SKM-1 treated with dmso at 0.1 percent for 144 hours (cell line): ENCODE data around the gene SLC16A11.
A peak's percentile ranks its signal among the peaks of the same experiment; 100 is the strongest.
"Not testable (repeated sequence)": the region's sequence is repeated elsewhere in the genome, so short reads cannot be mapped to it uniquely, and the experiment has no call there.

Experiments used
- DNase-seq: peaks from one replicate; lab custom pipeline; 2025; ENCODE audit not compliant: unreplicated experiment; lab: John Stamatoyannopoulos, UW

Gene SLC16A11

DNA sequence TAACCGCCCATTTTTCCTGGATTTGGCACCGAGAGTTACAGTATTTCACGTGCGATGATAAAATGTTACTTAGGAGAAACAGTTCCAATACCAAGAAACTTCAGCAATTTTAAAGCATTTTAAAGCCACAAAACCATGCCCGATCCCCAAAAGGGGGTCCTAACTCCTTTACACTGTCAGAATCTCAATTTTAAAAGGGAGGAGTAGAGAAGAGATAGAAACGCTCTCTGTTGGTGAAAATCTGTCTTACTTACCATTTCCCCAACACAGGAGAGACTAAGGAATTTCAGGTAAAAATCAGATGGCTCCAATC lies 32.0 kb downstream of the SLC16A11 start:
- no peak for DNase-seq

DNA sequence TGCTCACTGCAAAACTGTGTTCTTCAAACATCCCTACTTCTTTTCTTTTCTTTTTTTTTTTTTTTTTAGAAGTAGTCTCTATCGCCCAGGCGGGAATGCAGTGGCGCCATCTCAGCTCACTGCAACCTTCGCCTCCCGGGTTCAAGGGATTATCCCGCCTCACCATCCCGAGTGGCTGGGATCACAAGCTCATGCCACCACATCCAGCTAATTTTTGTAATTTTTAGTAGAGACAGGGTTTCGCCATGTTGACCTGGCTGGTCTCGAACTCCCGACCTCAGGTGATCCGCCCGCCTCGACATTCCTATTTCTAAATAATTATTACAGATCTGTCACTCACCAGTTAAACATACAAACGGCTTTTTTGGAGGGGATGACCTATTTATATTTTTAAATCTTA lies 32.5 kb downstream of the SLC16A11 start:
- DNase-seq: no peak

DNA sequence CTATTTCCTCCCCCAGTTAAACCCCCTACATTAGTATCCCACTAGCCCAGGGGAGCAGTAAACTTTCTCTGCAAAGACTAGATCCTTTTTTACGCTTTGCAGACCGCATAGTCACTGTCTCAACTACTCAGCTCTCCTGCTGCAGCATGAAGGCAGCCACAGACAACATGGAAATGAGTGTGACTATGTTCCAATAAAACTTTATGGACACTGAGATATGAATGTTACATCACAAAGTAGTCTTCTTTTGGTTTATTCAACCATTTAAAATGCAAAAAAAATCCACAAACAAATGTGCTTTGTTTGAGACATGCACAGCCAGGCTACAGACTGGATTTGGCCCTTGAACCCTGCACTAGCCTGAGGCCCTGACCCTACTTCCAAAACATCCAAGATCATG lies 33.4 kb downstream of the SLC16A11 start:
- no peak for DNase-seq

DNA sequence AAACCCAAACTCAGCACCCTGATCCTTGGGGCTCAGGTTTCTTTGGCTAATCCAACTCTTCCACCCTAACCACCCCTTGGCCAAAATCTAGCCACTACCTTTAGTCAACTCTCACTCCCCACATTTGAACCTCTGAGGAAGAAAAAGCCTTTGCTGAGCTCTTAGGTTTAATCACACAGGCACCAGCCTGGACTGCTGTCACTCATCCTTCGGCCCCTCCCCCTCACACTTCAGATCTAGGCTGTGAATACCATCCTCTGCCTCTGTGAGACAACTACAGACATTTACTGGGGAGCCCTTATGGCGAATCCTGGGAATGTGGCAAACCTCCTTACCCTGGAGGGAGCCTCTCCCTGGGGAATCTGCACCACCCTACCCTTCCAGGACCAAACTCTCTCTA lies 36.7 kb downstream of the SLC16A11 start:
- no peak for DNase-seq

DNA sequence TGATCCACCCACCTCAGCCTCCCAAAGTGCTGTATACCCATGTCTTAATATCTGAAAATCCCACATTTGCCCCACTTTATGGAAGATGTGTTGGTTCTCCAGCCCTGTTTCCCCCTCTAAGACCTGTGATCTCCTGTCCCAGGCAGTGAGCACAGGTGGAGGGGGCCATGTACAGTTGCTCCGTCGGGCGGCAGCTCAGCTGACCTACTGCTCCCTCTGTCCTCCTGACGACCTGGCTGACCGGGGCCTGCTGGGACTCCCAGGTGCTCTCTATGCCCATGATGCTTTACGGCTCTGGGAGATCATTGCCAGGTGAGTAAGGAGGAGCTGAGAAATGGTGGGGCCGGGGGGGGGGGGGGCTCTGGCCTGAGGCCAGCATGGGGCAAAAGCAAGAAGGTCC lies 38.2 kb downstream of the SLC16A11 start:
- DNase-seq: no peak

DNA sequence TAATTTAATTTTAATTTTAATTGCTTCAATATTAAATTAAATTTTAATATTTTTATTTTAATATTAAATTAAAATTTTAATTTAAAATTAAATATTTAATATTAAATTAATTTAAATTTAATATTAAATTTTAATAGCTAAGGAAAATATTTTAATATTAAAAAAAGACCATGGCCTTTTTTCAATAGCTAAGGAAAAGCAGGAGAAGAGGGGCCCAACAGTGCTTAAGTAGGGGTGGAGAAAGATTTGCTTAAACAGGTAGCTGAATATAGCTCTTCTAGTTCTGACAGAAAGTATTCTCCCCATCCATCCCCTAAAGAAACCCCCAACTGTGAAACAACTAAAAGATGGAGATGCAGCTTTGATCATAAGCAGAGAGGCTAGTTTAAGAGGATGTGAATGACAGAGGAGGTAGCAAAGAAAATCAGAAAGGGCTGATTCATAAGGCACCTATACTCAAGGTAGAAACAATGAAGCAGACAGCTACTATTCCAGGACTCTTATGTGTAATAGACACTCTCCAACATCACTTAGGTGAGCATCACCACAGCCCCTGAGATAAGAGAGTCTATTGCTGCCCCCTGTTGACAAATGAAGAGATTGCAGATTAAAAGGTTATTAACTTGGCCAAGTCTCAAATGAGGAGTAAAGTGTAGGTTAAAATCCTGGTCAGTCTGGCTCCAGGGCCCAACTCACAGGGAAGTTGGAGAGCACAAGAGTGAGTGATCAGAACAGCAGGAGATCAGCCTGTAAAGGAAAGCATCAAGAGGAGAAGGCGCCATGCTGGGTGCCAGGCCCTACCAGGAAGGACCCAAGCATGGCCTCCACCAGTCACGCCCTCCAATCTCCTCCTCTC lies 39.3 kb downstream of the SLC16A11 start:
- DNase-seq: peak; percentile 39

DNA sequence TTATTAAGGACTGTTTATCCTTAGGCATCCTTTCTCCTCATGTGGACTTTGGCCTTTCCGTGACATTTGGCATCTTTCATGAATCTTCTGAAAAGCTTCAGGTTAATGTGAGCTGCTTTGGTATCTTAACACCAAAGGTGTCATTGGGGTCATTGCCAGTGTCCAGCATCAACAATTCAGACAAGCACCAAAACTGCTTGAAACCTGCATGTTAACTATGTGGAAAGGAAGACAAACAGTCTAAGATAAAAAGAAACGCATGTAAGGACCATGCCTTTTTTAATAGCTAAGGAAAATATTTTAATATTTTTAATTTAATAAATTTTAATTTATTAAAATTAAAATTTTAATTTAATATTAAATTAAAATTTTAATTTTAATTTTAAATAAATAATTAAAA lies 40.1 kb downstream of the SLC16A11 start:
- DNase-seq: no peak

DNA sequence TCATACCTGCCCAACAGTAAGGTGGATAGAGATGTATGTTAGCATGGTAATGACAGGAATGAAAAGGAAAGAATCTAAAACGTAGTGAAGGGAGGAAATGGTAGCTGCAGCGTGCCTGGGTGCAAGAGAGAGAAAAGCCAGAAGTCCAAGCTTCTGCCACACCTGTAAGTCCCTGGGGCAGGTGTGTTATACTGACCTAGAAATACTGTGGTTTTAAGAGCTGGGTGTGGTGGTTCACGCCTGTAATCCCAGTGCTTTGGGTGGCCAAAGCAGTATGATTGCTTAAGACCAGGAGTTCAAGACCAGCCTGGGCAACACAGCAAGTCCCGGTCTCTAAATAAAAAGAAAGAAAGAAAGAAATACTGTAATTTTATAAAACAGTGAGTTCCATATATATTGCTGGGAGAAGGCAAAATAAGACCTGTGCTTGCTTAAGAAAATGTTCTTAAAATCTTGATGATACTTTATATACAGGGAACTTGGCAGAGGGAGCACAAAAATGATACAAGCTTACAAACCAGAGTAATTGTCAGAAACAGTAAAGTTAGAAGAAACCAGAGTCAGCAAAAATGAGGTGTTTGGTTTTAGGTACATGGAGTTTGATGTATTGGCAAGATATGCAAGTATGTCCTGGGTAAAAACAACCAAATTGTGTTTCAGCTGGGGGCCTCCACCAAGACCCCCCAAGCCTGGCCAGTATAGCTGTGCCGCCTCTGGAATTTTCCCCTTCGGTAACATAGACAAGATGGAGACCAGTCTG lies 41.4 kb downstream of the SLC16A11 start:
- DNase-seq: no peak

DNA sequence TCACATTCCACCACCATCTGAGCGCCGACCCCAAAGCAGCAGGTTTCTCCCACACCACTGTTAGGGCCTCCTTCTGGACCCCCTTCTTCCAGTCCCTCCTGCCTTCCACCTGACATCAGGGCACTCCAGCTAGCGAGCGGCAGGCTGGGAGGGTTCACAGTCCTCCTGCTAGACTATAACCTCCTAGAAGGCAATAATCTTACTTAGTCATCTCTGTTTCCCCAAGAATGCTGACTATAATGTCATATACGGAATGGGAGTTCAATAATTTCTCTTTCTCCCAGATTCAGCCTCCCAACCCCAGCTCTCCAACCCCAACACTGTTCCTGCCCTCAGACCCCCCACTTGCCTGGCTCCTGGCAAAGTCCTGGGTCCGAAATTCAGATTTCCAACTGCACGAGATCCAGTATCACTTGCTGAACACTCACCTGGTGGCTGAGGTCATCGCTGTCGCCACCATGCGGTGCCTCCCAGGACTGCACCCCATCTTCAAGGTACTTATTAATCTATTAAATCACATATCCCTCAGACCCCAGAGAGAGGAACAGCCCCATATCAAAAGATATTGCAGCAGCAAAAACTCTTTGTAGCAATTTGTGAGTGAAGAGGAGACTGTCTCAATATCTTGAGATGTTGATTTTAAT lies 42.5 kb downstream of the SLC16A11 start:
- DNase-seq: peak; percentile 0

DNA sequence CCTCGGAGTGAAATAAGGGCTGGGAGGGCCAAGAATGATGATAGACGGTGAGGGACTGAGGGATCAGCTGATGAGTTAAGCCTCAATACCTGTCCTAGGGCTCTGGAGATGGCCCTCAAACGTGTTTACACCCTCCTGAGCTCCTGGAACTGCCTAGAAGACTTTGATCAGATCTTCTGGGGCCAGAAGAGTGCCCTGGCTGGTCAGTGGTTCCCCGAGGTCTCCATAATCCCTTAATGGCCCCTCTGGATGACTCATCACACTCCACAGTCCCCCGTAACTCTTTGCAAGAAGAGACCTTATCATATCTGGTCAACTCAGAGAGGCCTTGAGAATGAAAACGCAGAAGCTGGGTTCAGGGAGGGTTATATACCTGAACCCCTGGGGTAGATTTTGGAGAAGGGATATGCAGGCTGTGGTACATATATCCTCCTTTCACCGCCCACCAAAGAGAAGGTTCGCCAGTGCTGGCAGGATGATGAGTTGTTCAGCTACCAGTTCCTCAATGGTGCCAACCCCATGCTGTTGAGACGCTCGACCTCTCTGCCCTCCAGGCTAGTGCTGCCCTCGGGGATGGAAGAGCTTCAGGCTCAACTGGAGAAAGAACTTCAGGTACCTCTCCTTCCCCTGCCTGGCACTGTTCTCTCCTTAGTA lies 44.9 kb downstream of the SLC16A11 start:
- DNase-seq: no peak

DNA sequence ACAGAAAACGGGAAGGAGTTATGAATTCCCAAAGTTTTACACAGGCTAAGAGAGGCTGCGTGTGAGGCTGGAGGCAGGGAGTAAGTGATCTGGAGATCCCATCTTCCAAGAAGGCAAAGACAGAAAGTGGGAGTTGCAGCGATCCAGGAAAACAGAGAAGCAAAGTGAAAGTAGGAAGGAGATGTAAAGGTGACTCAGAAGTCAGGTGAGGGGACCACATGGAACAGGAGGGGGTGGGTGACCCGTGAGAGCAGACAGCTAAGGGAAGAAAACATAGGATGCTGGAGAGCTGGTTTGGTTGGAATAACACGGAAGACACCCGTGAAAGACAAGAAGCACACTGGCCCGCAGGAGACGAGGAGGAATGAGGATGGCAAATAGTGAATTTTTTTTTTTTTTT lies 46.7 kb downstream of the SLC16A11 start:
- no peak for DNase-seq

DNA sequence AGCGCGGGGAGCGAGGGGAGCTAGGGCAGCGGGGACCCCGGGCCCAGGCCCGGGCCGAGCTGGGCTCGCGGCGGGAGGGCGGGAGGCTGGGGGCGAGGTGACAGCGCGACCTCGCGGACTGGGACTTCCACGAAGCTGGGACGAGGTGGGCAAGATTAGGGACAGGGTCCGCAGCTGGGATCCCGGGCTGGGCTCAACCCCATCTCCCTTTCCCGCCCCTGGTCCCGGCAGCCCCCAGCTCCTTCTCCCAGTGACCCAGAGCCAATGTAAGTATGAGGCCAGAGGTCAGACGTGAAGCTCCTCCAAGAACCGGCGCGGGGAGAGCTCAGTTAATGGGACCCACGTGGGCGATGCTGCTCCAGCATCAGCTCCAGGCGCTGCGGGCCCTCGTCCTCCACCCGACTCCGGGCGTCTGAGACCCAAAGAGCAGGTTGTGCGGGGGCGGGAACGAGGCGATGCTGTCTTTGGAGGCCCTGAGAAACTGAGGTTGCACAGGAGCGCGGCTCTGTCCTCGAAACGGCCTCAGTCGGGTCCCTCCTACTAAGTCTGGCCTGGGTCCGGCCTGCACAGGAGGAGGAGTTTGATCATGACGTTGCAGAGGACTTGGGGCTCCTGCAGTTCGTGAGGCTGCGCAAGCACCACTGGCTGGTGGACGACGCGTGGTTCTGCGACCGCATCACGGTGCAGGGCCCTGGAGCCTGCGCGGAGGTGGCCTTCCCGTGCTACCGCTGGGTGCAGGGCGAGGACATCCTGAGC lies 47.5 kb downstream of the SLC16A11 start:
- DNase-seq: no peak

DNA sequence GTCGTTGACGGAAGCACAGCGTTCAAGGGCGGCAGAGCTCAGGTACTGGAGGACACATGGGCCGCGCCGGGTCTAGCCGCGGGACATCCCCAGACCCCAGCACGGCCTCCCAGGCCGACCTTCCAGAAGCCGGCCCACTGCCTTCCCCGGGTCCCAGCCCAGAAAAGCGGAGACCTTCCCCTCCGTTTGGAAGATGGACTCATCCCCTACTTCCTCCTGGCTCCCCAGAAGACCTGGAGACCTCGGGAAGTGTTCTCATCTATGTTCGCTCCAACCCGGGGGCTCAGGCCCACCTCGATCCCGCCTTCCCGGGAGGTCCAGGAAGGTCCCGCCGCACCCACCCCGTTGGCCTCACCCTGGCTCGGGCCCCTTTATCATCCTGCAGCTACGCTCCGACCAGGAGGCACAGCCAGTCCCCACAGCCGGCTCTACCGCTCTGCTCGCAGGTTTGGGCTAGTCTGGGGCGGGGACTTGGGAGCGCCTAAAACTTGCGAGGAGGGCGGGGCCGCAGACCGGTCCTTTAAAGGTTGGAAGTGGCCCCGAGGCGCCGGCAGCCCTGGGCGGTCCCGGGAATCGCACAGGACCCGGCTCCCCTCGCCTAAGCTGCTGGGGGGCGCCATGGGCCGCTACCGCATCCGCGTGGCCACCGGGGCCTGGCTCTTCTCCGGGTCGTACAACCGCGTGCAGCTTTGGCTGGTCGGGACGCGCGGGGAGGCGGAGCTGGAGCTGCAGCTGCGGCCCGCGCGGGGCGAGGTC lies 48.2 kb downstream of the SLC16A11 start, which contains the start of gene ALOX12:
ALOX12 (plus strand) TSS at position 550 of the 756 bp plus-strand sequence; CDS start at position 619, 69 bp downstream.
- no peak for DNase-seq

DNA sequence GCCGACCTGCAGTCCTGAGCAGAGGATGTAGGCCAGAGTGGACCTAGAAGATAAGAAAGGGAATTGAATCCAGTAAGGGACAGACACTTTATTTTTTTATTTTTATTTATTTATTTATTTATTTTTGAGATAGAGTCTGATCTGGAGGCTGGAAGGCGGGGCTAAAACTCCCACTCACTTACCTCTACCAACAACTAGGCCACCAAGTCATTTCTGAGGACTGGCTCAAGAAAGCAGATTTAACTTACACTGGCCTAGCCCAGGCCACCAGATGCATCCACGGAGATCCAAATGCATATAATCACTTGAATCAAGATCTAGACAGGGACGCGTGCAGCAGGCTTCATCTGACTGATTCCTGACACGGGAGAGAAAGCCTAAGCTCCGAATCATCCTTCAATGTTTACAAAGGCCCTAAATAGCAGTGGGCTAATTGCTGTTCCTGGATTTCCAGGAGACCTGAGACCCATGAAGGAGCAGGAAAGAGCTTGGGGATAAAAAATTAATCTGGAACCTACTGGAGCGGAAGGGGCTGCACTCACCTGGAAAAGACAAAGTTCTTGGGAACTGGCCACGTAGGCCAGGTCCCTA lies 49.1 kb downstream of the SLC16A11 start:
- DNase-seq: no peak

DNA sequence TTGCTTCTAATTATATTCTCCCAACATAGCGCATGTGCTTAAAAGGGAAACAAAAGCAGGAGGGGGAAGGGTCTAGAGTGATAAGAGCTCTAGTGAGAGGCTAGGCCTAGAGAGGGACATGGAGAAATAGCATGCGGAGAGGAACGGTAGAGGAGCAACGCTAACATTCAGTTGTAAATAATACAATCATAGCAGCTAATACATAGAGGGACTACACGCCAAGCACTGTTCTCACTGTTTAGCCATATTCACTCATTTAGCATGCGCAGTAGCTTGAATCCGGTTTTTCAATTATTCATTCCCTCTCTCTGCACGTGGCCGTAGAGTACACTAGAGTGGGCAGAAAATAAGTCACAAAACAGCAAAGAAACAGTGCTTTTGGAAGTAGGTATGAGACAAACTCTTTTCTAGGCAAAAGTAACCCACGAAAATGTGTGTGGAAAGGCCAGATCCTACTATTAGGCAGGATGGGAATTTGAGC lies 49.7 kb downstream of the SLC16A11 start:
- no peak for DNase-seq

DNA sequence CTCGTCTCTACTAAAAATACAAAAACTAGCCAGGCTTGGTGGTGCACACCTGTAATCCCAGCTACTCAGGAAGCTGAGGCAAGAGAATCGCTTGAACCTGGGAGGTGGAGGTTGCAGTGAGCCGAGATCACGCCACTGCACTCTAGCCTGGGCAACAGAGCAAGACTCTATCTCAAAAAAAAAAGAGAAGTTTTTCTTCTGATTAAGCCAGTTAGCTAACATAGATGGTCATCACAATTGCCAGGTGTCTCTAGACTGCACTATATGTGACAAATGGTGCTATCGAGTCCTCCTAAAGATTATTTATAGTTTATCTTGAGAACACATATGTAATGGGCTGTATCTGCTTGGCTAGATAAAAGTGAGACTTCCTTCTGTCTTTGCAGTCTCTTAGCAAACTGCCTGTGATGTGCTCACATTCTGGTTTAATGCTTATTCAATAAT lies 50.3 kb downstream of the SLC16A11 start:
- not testable (repeated sequence) for DNase-seq
